DMS 273 (cell line): ENCODE data around the gene GRID1.
"Not testable (repeated sequence)": the region's sequence is repeated elsewhere in the genome, so short reads cannot be mapped to it uniquely, and the experiment has no call there.

Experiments
- DNase-seq: peaks from one replicate; lab custom pipeline; 2025; ENCODE audit not compliant: unreplicated experiment; lab: John Stamatoyannopoulos, UW

The GRID1 gene

DNA sequence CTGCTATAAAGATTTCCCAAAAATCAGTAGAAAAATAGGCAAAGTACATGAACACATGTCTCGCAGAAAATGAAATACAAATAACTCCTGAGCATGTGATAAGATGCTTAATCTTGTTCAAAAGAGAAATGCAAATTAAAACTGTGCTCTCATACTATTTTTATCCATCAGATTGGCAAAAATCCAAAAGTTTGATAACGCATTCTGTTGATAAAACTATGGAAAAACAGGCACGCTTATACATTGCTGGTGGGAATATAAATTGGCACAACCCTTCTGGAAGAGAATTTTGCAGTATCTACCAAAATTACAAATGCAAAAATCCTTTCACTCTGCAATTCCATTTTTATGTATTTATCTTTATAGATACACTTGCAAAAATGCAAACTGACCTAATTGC lies 315.0 kb downstream of the GRID1 start:
- DNase-seq: no peak

DNA sequence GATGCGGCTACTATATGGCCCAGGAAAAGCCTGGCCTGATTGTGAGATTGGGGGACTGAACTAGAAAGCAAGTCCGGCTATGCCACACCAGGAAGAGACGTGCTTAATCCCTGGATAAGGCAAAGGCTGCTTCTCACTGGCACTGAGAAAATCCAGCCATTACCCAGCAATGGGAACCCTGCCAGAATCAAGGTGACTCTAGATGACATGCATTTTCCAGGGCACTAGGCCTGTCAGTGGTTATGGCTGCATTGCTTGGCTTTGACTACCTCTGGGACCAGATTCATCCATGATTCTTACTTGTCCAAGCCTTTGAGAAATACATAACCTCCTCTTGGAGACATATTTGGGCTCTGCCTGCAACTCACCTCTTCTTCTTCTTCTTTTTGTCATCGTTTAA lies 317.2 kb downstream of the GRID1 start:
- DNase-seq: no peak

DNA sequence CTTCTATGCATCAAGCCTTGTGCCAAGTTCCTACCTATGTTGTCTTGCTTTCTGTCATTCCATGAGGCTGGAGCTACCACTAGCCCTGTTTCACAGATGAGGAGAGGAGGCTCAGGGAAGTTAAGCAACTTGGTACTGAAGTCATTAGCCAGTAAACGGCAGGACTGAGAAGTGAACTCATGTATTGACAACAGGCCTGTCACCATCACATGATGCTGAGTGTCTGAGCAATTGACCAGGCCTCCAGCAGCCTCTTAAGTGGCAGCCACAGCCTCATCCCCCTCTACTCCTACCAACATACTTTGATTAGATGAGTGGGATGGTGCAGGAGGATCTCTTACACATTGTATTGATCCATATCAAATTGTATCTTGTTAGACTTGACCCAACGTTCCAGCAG lies 317.6 kb downstream of the GRID1 start:
- no peak for DNase-seq

DNA sequence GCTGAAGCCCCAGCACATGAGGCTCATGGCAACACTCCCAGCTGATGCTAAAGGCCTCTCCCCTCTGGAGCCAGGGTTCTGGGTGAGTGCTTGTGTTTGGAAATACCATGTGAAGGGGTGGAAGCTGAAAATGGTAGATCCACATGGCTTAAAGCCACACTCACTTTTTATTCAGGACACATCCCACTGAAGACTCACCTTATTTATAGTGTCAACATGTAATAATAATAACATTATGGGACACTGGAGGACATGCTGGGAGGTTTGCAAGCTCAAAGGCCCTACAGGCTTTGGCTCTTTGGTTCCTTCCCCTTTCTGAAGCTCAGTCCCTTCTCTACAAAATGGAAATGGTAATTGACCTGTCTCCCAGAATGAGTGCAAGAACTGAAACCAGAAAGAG lies 318.0 kb downstream of the GRID1 start:
- no peak for DNase-seq

DNA sequence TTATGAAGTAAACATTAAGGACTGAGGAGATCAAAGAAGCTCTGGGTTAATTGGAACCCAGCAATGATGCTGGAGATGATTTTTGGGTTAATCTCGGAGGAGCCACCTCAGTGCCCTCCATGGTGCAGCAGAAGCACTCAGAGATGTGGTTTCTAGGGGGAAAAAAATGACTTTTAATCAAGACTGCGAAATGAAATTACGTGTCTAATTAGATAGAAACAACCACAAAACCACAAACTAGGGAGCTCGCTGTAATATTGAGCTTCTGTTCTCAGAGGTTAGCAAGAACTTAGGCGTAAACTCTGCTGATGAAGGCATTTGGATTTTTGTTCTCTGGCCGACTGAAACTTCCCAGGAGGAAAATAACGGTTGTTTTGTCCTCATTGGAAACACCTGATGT lies 319.0 kb downstream of the GRID1 start:
- no peak for DNase-seq

DNA sequence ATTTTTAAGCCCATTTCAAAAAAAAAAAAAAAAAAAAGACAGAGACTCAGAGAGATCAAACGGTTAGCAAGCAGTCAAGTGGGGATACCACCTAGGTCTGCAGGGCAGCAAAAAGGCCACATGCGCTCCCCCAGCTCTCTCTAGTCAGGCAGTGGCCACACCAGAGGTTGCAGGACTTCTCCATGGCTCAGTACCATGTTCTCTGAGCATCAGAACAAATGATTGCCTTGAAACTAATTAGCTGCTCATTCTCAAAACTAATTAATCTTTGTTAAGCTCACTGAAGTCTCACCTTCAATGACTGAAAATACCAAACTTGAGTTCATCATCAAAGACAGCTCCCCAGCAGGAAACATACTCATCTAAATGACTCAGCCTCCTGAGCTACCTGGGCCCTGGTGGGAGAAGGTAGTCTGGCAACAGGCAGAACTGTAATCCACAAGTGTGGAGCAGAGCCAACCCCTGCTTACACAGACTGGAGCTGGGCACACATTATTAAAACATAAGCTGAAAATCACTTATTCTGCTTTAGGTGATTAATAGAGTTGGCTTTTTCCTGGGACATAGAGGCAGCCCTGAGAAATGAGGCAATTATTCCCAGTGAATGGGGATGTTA lies 319.6 kb downstream of the GRID1 start:
- DNase-seq: no peak

DNA sequence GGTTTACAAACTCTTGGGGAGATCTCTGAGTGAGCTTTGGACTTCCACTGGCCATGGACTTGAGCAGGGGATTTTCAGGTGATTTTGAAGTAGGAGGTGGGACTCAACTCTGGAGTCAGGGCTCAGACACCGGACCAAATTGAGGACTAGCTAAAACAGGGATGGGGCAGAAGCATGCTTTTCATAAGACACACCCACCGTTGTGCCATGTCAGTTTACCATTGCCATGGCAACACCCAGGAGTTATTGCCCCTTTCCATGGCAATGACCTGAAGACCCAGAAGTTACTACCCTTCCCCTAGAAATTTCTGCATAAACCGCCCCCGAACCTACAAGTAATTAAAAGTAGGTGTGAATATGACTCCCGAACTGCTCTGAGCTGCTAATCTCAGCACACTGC lies 320.7 kb downstream of the GRID1 start:
- DNase-seq: no peak

DNA sequence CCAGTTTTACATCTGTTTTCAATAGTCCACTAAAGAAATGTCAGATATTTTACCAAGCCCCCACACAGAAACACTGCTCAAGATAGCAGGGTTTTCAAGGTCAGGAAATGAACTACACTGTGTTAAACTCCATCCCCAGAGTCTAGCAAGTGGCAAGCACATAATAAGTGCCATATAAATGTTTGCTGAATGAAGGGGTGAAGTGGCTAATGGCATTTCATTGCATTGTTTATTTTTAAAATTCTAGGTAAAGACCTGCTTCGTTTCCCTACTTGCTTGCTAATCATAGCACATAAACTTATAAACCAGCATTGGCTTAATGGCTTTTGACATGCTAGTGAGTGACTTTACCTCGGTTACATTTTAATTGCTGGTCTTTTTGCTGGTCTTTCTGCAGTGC lies 322.6 kb downstream of the GRID1 start:
- no peak for DNase-seq

DNA sequence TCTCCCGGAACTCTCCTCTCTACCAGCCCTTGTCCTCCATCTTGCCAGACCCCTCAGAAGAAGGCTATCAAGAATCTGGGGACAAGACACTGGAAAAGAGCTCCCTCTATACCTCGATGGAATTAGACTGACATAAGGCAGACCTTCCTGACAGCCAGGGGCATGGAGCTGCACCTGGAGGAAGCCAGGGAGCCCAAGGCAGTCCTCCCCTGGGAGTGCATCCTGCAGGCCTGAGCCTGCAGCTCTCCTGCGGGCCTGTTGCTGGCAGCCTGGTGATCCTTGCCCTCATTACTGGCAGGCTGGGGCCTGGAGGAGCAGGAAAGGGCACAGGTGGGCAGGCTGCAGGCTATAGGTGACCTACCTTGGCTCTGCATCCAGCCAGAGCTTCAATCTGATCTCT lies 323.4 kb downstream of the GRID1 start:
- DNase-seq: peak; percentile 30

DNA sequence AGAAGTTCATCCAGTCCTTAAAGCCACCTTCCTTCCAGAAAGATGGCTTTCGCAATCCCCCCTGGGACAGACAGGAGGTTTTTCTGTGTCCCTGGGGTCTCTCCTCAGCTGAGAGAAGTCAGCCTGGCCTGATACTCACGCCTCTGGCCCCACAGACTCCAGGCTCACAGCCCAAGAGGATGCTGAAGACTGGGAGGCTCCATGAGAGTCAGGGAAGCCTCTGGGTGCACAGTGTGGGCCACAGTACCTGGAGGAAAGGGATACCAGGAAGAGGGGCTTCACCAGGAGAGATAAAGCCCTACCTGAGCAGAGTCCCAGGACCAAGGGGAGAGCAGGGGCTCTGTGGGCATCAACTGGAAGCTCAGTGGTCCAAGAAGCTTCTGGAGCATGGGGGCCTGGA lies 324.4 kb downstream of the GRID1 start:
- DNase-seq: no peak

DNA sequence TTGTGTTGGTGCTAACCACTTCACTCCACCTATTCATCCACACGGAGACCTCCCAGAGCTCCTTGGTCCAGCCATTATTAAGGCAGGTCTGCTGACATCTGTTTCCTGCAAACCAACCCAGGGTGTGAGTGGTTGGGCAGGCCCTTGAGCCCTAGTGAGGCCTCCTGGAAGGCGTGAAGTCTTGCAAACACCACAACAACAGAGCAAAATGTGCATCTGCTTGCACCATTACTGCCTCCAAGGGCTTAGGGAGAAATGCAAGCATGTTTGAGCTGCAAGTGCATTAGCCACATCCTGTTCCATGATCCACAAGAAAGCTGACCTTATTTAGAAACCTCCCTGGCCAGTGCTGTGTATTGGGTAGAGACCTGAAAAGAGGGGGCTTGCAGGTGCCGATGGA lies 325.5 kb downstream of the GRID1 start:
- DNase-seq: no peak

DNA sequence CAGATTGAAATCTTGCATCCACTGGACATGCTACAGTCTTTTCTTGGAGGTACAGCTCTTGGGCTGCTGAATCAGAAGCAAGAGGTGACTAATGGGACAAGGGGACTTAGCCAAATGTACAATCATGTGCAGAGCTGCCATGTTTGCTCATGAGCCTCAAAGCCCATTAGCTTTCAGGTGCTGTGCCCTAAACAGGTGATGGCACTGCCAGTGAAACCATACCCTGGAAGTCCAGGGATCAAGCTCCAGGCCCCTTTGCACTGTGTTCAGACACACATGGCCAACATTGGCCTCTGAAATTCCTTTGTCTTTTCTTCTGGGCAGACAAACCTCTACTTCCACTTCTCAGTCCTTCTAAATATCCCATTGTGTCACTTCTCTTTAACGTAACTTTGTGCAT lies 328.2 kb downstream of the GRID1 start:
- DNase-seq: no peak

DNA sequence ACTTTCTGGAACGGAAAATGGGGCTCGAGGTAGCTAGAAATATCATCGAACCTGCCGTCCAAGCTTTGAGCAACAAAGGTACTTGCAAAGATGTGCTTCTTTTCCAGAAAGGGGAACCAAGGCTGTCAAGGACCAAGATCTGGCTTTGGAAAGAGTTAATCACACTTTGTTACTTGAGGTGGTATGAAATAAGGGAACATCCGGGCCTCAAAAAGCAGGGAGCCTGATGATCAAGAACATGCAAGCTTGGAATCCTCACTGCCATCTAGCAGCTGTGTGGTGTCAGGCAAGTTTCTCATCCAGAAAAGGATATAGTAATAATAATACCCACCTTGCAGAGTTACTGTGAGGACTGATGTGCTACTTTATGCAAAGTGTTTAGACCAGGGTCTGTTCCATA lies 329.5 kb downstream of the GRID1 start:
- DNase-seq: no peak

DNA sequence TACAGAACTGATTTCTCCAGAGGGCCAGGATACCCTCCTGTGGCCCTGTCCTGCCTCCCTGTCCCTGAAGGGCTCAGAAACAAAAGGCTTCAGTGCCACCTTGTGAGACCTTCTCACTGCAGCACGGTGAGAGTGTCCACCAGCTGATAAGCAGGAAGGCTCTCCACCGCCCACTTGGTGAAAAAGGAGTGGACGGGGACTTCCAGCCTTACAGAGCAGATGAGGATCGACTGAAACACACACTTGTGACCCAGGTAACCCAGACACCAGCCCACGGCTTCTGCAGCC lies 330.1 kb downstream of the GRID1 start:
- DNase-seq: no peak

DNA sequence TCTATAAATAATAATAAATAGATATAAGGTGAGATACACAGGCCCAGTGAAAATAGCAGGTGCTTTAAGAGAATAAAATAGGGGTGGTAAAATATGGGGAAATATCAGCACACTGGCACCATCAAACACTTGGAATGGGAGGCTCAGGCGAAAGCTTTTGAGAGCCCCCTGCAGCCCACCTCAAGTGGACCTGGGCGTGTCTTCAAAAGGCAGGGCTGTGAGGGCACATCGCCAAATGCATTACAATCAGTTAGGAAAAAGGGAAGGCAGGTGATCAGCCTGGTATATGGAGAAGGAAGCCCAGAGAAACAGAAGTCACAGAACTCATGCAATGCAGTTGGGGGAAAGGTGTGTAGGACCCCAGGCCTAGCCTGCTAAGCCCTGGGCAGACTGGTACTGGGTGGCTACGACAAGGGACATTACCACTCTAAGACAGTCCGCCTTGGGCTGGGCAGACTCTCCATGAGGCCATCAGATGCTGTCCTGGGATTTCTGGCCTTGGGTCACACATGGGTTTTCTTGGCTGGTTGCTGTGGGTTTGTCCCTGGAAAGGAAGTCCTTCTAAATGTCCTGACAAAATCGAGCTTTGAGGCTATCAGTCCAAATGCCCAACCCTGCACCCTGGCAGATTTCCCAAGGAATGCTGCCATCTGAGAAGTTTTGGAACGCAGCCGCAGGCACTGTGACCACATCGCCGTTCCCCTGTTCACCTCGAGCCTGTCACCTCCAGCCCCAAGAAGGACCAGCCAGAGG lies 330.6 kb downstream of the GRID1 start:
- no peak for DNase-seq

DNA sequence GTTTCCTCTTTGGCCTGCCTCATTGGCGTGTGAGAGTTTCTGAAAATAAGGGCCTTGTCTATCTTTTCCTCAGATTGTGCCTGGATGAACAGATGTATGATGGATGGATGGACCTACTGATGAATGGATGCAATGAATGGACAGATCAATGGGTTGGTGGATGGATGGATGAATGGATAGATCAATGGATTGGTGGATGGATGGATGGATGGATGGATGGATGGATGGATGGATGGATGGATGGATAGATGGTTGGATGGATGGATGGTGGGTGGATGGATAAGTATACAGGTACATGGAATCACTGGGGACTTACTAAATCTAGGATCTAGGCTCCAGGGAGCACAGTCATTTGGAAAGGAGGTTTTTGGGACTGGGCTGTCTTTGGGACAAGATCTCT lies 331.9 kb downstream of the GRID1 start:
- no peak for DNase-seq

DNA sequence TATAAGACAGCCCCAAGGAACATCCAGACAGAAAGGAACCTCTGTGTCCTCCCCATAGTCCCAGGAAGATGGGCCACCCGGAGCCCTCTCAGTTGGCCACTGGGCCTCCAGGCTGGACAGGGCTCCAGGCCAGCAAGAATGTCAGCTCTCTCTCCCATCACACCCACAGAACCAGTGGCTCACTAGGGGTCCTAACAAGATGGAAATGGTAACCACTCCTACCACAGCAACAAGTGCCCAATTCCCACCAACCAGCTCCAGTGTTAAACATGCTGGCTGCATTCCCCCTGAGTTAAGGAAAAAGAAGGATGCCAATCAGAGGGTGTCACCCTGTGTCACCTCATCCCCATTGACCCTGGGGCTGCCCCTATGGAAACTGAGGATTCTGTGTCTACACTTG lies 333.0 kb downstream of the GRID1 start:
- DNase-seq: no peak

DNA sequence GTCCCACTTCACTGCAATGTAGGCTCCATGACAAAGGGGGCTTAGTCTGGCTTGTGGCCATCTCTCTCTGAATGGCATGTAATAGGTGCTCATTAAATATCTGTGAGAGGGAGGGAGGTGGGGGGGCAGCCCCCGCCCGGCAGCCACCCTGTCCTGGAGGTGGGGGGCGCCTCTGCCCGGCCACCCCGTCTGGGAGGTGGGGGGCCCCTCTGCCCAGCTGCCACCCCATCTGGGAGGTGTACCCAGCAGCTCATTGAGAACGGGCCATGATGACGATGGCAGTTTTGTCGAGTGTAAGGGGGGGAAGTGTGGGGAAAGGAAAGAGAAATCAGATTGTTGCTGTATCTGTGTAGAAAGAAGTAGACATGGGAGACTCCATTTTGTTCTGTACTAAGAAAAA lies 334.5 kb downstream of the GRID1 start:
- DNase-seq: not testable (repeated sequence)

DNA sequence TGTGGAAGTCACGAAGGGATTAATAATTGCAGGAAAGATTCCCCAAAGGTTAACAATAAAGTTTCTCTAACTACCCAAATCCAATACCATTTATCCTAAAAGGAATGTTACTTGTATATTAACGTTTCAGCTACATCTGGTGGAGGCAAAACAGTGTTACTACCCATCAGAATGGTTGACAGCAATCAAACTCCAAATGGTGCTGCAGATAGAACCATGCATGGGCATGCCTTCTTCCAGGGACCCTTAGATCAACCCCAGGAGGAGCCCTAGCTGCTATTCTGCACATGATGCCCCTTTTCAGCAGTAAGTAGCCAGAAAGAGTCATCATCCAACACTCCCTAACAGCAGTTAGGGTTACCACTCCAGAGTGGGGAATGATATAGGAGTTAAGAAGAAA lies 336.3 kb downstream of the GRID1 start:
- no peak for DNase-seq

DNA sequence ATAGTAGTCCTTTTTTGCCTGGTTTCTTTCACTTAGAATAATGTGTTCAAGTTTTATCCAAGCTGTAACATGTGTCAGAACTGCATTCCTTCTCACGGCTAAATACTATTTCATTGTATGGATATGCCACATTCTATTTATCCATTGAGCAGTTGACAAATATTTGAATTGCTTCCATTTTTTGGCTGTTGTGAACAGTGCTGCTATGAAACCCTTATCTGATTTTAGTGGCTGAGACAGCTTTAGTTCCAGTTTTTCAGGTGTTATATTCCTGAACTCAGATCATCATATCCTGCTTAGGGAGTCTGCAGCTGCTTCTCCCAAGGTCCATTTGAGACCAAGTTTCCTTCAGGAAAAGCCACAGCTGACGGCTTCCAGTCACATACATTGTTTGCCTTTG lies 339.2 kb downstream of the GRID1 start:
- DNase-seq: no peak

DNA sequence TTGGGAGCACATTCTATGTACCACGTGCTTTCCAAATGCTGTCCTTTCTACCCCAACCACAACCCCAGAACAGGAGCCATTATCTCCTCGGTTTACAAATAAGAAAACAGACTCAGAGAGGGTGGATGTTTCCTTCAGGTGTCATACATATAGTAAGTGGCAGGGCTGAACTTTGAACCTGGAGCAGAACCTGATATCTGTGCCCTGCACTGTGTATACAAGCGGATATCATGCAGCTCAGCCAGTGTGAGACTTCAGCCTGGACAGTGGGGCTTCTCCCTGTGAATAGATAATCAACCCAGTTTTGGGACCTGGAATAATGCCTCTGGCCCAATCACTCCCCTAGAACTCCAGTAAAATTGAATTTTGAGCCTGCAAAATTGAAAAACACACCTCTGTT lies 341.1 kb downstream of the GRID1 start:
- no peak for DNase-seq

DNA sequence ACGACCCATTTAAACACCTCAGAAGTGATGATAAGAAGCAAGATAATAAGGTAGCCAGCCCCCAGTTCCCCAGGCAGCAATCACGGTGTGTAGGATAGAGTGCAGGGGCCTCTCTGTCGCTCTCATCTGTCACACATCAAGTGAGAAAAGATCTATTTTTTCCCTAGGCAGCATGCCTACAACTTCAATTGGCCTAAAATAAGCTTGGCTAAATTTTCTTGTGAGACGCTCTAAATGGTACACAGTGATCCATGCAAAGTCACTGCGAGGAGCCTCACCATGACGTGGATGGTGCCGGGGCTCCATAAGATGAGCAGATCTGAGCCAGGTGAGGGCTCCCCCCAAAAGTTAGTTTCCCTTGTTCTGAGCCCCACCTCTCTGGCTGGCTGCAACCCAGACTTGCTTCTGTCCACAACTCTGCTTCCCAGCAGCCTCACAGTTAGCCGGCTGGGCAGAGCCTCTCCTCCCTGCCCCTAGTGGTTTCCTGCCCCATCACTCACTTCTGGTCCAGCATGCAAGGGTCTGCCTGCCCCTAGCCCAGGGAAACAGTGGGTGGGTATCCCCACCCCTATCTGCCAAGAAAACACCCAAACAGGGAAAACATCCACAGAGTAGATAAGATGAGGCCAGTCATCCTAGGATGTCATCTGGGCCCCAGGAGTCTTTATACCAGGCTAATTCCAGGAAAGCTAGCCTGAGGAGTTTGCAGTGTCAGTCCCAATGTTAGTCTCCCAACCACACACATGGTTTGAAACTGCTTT lies 342.1 kb downstream of the GRID1 start:
- DNase-seq: no peak

DNA sequence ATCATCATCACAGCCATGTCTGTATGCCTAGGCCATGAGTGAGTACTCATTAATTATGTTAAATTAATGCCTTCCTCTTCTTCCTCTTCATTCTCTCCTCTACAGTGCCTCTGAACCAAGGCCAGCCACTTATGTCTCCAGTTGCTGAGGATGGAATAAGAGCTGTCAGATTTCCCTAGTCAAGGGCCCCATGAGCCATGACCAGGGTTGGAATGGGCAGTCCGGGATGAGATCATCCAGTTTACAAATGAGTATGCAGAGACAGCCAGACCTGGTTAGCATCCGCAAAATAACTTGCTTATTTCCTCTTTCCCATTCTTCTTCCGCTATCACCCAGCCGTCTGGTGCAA lies 342.7 kb downstream of the GRID1 start:
- no peak for DNase-seq
